Measurements from ENCODE around the gene PTPN2.

PTPN2 gene

DNA sequence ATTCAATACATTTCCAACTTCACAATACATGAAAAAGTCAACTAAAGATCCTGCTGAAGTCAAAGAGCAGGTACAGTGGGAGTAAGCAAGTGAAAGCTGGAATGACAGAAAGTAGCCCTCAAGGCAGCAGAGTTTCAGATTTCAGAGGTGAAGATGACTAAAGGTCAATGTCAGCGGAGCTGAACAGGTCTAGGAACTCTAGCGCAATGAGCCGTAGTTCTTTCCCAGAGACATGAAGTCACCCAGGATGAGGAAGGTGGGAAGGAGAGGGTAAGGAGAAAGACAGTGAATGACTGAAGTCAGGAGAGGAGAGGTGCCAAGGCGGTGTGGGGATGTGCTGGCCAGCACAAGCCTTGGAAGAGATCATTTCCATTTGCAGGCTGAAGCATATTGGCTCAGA lies 28.1 kb downstream of the PTPN2 start:
- no peak overlapping the region for H3K4me3 ChIP-seq (replicated peaks; ENCODE audit: insufficient read depth, low read length)
- TF ChIP-seq SPI1 (IDR thresholded peaks at IDR 0.05; ENCODE audit: borderline replicate concordance, low read depth) = no peak
- TF ChIP-seq, protein P1, sequence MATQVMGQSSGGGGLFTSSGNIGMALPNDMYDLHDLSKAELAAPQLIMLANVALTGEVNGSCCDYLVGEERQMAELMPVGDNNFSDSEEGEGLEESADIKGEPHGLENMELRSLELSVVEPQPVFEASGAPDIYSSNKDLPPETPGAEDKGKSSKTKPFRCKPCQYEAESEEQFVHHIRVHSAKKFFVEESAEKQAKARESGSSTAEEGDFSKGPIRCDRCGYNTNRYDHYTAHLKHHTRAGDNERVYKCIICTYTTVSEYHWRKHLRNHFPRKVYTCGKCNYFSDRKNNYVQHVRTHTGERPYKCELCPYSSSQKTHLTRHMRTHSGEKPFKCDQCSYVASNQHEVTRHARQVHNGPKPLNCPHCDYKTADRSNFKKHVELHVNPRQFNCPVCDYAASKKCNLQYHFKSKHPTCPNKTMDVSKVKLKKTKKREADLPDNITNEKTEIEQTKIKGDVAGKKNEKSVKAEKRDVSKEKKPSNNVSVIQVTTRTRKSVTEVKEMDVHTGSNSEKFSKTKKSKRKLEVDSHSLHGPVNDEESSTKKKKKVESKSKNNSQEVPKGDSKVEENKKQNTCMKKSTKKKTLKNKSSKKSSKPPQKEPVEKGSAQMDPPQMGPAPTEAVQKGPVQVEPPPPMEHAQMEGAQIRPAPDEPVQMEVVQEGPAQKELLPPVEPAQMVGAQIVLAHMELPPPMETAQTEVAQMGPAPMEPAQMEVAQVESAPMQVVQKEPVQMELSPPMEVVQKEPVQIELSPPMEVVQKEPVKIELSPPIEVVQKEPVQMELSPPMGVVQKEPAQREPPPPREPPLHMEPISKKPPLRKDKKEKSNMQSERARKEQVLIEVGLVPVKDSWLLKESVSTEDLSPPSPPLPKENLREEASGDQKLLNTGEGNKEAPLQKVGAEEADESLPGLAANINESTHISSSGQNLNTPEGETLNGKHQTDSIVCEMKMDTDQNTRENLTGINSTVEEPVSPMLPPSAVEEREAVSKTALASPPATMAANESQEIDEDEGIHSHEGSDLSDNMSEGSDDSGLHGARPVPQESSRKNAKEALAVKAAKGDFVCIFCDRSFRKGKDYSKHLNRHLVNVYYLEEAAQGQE (IDR thresholded peaks at IDR 0.05; ENCODE audit: insufficient replicate concordance, low read depth) = no peak
- no peak for TF ChIP-seq GABPA (IDR thresholded peaks at IDR 0.05; ENCODE audit: low read depth)
- TF ChIP-seq, protein P2, sequence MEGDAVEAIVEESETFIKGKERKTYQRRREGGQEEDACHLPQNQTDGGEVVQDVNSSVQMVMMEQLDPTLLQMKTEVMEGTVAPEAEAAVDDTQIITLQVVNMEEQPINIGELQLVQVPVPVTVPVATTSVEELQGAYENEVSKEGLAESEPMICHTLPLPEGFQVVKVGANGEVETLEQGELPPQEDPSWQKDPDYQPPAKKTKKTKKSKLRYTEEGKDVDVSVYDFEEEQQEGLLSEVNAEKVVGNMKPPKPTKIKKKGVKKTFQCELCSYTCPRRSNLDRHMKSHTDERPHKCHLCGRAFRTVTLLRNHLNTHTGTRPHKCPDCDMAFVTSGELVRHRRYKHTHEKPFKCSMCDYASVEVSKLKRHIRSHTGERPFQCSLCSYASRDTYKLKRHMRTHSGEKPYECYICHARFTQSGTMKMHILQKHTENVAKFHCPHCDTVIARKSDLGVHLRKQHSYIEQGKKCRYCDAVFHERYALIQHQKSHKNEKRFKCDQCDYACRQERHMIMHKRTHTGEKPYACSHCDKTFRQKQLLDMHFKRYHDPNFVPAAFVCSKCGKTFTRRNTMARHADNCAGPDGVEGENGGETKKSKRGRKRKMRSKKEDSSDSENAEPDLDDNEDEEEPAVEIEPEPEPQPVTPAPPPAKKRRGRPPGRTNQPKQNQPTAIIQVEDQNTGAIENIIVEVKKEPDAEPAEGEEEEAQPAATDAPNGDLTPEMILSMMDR (IDR thresholded peaks at IDR 0.05; ENCODE audit: insufficient read depth, low read length) = no peak
- TF ChIP-seq POLR2AphosphoS5 (IDR thresholded peaks at IDR 0.05; ENCODE audit: low read depth) = no peak
- no peak overlapping the region for H3K27ac ChIP-seq (replicated peaks)
- no peaks in the 10 kb centered on the region for H3K27me3 ChIP-seq (ENCODE audit: insufficient read depth, poor library complexity, severe bottlenecking)
- no peak for DNase-seq (ENCODE audit: low read depth in 1 of 2, low spot score in 1 of 2)

DNA sequence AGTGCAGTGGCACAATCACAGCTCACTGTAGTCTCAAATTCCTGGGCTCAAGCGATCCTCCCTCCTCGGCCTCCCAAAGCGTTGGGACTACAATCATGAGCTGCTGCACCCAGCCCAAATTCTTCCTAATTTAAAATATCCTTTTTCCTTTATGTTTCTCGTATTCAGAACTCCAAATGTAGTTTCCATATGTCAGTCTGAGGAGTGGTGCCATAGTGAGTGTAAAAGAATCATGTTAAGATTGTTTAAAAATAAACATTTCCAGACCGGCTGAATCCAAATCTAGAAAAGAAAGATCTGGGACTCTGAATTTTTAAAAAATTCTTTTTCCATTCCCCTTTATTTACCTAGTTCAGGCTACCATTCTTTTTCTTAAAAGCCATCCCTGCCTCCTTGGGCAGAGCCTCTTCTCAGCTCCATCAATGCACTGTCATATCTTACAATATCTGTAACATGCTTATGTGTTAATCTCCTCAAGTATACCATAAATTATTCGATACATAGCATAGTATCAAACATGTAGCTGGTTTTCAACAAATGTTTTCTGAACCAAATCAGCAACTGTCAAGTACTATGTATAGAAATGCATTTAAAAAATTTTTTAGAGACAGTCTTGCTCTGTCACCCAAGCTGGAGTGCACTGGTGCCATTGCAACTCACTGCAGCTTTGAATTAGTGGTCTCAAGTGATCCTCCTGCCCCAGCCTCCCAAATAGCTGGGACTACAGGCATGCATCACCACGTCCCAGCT lies 31.3 kb downstream of the PTPN2 start:
- no peak for DNase-seq (ENCODE audit: low read depth in 1 of 2, low spot score in 1 of 2)
- no peaks in the 10 kb centered on the region for H3K27me3 ChIP-seq (ENCODE audit: insufficient read depth, poor library complexity, severe bottlenecking)
- no peak overlapping the region for H3K4me3 ChIP-seq (replicated peaks; ENCODE audit: insufficient read depth, low read length)
- no peak overlapping the region for H3K27ac ChIP-seq (replicated peaks)
- TF ChIP-seq, protein P2 (IDR thresholded peaks at IDR 0.05; ENCODE audit: insufficient read depth, low read length) = no peak
- TF ChIP-seq POLR2AphosphoS5 (IDR thresholded peaks at IDR 0.05; ENCODE audit: low read depth) (no peak), GABPA (IDR thresholded peaks at IDR 0.05; ENCODE audit: low read depth) (no peak), SPI1 (IDR thresholded peaks at IDR 0.05; ENCODE audit: borderline replicate concordance, low read depth) (no peak)
- TF ChIP-seq, protein P1 (IDR thresholded peaks at IDR 0.05; ENCODE audit: insufficient replicate concordance, low read depth) = no peak

DNA sequence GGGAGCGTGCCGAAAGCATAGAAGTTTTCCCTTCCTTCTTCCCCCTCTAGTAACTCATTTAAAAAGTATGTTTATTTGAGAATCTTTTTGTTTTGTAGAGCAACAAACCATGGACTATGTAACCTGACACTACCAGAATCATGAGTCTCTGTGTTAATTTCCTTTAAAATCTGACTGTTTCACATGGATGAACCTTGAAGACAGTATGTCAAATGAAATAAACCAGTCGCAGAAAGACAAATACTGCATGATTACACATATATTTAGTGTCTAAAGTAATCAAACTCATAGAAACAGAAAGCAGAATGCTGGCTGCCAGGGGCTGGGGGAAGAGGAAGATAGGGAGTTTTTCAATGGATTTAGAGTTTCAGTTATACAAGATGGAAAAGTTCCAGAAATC lies 32.3 kb downstream of the PTPN2 start:
- Histone ChIP-seq H3K27ac (replicated peaks) (no peak overlapping the region), H3K27me3 (ENCODE audit: insufficient read depth, poor library complexity, severe bottlenecking) (no peaks in the 10 kb centered on the region)
- TF ChIP-seq, protein P2 (IDR thresholded peaks at IDR 0.05; ENCODE audit: insufficient read depth, low read length) = no peak
- TF ChIP-seq SPI1 (IDR thresholded peaks at IDR 0.05; ENCODE audit: borderline replicate concordance, low read depth) (no peak), GABPA (IDR thresholded peaks at IDR 0.05; ENCODE audit: low read depth) (no peak)

DNA sequence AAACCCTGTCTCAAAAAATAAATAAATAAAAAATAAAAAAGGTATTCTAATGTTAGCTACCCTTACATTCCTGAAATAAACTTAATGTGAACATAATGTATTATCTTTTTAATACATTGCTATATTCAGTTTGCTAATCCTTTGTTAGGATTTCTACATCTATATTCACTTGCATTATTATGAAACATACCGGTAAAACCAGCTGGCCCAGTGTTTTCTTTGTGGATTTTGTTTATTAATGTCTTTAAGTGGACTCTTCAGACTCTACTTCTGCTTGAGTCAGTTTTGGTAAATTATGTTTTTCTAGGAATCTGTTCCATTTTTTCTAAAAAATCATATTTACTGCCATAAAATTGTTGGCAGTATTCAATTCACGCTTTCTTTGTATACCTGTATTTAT lies 34.5 kb downstream of the PTPN2 start:
- TF ChIP-seq POLR2AphosphoS5 (IDR thresholded peaks at IDR 0.05; ENCODE audit: low read depth) = no peak
- TF ChIP-seq, protein P1 (IDR thresholded peaks at IDR 0.05; ENCODE audit: insufficient replicate concordance, low read depth) = no peak
- TF ChIP-seq, protein P2 (IDR thresholded peaks at IDR 0.05; ENCODE audit: insufficient read depth, low read length) = no peak
- no peak for TF ChIP-seq SPI1 (IDR thresholded peaks at IDR 0.05; ENCODE audit: borderline replicate concordance, low read depth)
- TF ChIP-seq GABPA (IDR thresholded peaks at IDR 0.05; ENCODE audit: low read depth) = no peak
- H3K4me3 ChIP-seq (replicated peaks; ENCODE audit: insufficient read depth, low read length) = no peak overlapping the region
- H3K27me3 ChIP-seq (ENCODE audit: insufficient read depth, poor library complexity, severe bottlenecking) = no peaks in the 10 kb centered on the region
- no peak for DNase-seq (ENCODE audit: low read depth in 1 of 2, low spot score in 1 of 2)
- H3K27ac ChIP-seq (replicated peaks) = no peak overlapping the region

More for the DNA sequence above, 32.3 kb downstream of the PTPN2 start:
- no peak for DNase-seq (ENCODE audit: low read depth in 1 of 2, low spot score in 1 of 2)
- H3K4me3 ChIP-seq (replicated peaks; ENCODE audit: insufficient read depth, low read length) = no peak overlapping the region
